ENCODE data around the gene HSPA2. TPM values are rescaled to one million over a fixed set of nuclear protein-coding genes. Genes with fewer than 3 reads are reported as not detected.
"Not testable (repeated sequence)": the region's sequence is repeated elsewhere in the genome, so short reads cannot be mapped to it uniquely, and the experiment has no call there.

HSPA2 gene
- total and polyA plus RNA-seq, 5 experiments from 2014 or later, result 0.30 to 2.3 (median 1.8) TPM; not detected in 1

DNA sequence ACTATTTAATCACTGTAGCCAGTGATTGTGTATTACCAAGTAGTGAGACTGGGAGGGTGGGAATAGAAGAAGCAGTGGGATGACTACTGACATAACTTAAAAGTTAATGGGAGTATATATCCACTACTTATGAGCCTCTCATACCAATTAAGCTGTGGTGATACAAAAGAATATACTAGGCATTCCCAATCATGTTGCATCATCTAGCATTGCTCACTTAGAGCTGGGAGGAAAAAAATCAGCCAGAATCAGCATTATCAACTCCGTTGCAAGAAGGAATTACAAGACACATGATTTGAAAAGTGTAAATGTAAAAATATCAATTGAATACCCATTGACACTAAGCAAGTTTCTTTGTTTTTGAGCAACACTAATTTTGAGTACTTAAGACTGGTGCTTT is 8.5 kb downstream of the HSPA2 start:
- POLR2A ChIA-PET, result interaction anchor here (1.4 kb wide), 1 partner anchor 8 kb away, joined by 5 read pairs; the partner anchor contains the start of gene HSPA2
- Mint-ChIP-seq H3K36me3 (no peaks in the 10 kb centered on the region), H3K27me3 (peaks cover 0 to 15% (median 0%) of the 10 kb centered on the region in 5 donors), H3K4me3 (peak overlapping the region; percentile 41 to 84 (median 70)), H3K9me3 (no peaks in the 10 kb centered on the region), H3K27ac (no peak overlapping the region), H3K4me1 (peaks cover 6 to 15% (median 13%) of the 10 kb centered on the region in 4 donors)
- ATAC-seq, result no peak
- no peak for DNase-seq

DNA sequence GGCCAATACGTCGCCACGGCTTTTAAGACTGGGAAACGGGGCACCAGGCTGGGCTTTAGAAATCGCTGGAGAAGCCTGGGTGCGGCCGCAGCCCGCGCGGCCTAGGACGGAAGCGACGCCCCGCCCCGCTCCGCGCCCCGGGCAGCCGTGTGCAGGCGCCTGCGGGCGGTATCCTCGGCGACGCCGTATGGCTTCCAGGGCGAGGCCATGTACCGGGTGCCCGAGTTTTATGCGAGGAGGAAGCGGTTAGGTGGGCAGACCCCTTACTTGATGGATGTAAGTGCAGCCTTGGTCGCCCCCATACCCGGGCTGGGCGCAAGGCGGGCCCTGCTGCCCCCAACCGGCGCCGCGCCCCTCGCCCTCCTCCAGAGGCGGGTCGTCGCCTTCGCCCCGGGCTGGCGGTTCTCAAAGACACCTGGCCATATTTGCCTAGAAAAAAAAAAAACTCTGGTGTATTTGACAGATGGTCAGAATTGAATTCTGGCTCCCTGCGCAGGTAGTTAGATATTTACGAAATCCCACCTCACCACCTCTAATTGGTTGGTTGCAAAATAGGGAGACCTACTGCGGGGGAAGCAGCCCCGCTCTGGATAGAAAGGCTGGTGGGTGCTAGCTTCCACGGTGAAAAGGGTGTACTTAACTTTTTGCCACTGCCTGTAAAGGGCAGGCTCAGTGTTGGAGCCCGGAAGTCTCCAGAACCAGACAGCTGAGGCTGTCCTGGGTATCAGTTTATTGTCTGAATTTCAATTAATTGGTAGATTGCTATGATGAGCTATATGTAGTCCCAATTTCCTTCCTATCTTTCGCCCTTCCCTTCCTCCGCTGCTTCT is 9.5 kb downstream of the HSPA2 start, which contains the start of gene PPP1R36:
TSS of gene PPP1R36 (plus strand) at position 171 of the 830 bp plus-strand sequence. CDS start at position 208, 37 bp downstream.
- Mint-ChIP-seq H3K9me3 (no peaks in the 10 kb centered on the region), H3K4me1 (peaks cover 6 to 15% (median 13%) of the 10 kb centered on the region in 4 donors), H3K27ac (peak within 1 kb of the TSS in 7 of 10 donors; percentile 1 to 78 (median 58)), H3K36me3 (no peaks in the 10 kb centered on the region), H3K4me3 (peak within 1 kb of the TSS; percentile 57 to 87 (median 82)), H3K27me3 (peaks cover 0 to 13% (median 0%) of the 10 kb centered on the region in 5 donors)
- ATAC-seq (peak; percentile 95 to 97), DNase-seq (peak in 9 of 10 donors; percentile 8 to 70 (median 35))
- POLR2A ChIA-PET, result interaction anchor here (0.5 to 1.4 kb wide), 4 partner anchors 9 to 106 kb away, joined by 3 to 16 read pairs (median 4); partner anchors contain the start of gene HSPA2

DNA sequence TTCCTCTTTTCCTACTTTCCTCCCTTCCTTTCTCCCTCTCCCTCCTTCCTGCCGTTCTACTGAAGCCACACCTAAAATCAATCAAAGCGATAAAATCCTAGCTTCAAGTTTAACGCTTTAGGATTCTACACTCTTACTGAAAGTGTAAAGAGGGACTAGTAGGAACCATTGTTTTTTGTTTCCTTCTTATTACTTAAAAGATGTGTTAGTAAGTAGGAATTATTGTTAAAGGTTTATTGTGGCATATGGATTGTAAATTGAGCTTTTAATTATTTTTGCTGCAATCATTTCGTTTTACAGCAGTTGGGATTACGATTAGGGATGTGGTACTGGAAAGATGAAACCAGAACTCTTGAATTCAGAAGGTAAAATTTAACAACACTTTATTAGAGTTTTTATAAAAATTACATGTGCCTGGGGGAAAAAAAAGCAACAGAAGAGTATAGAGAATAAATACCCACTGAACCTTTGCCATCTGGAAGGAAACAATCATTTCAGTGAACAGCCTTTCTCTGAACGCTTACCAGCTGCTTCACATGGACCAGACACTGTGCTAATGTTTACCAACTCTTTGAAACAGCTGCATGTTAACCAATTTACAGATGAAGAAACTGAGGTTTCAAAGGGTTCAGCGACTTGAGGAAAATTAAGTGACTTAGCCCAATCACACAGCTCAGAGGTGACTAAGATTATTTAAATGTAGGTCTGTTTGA is 10.2 kb downstream of the HSPA2 start:
- no peaks in the 10 kb centered on the region for H3K9me3 Mint-ChIP-seq
- POLR2A ChIA-PET, result interaction anchor here (0.6 to 1.4 kb wide), 3 partner anchors 10 to 60 kb away, joined by 4 to 16 read pairs (median 4); partner anchors contain the start of gene HSPA2
- H3K36me3 Mint-ChIP-seq, result no peaks in the 10 kb centered on the region
- H3K27ac Mint-ChIP-seq, result peak overlapping the region in 6 of 10 donors; percentile 1 to 78 (median 48)
- peaks cover 0 to 15% (median 0%) of the 10 kb centered on the region in 5 donors for H3K27me3 Mint-ChIP-seq
- H3K4me1 Mint-ChIP-seq, result peaks cover 6 to 15% (median 13%) of the 10 kb centered on the region in 4 donors
- no peak for ATAC-seq
- DNase-seq, result no peak
- peak overlapping the region; percentile 57 to 87 (median 82) for H3K4me3 Mint-ChIP-seq

GRCh38 chr14:64554556-64554955 is 14.0 kb downstream of the HSPA2 start:
- ATAC-seq (no peak), DNase-seq (no peak)
- Mint-ChIP-seq H3K27me3 (peaks cover 0 to 10% (median 0%) of the 10 kb centered on the region in 5 donors), H3K27ac (peak overlapping the region in 1 of 10 donors; percentile 1), H3K4me3 (no peak overlapping the region), H3K9me3 (peaks cover 0 to 2% (median 0%) of the 10 kb centered on the region in 9 donors), H3K4me1 (peaks cover 3 to 9% (median 6%) of the 10 kb centered on the region in 4 donors), H3K36me3 (no peaks in the 10 kb centered on the region)
- POLR2A ChIA-PET, result no interaction called here

DNA sequence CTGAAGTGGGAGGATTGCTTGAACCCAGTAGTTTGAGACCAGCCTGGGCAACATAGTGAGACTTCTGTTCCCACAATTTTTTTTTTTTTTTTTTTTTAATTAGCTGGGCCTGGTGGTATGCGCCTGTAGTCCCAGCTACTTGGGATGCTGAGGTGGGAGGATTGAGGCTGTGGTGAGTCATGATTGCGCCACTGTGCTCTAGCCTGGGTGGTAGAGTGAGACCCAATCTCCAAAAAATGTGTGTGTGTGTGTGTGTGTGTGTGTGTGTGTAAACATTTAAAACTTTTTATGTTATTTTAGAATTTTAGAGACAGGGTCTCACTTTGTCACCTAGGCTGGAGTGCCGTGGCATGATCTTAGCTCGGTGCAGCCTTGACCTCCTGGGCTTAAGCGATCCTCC is 16.0 kb downstream of the HSPA2 start:
- POLR2A ChIA-PET, result no interaction called here
- Mint-ChIP-seq H3K27me3 (peaks cover 0 to 4% (median 0%) of the 10 kb centered on the region in 5 donors), H3K27ac (no peak overlapping the region), H3K4me1 (peaks cover 0 to 9% (median 6%) of the 10 kb centered on the region in 4 donors), H3K9me3 (peaks cover 0 to 2% (median 0%) of the 10 kb centered on the region in 9 donors), H3K36me3 (no peaks in the 10 kb centered on the region), H3K4me3 (no peak overlapping the region)
- DNase-seq (no peak), ATAC-seq (no peak)

DNA sequence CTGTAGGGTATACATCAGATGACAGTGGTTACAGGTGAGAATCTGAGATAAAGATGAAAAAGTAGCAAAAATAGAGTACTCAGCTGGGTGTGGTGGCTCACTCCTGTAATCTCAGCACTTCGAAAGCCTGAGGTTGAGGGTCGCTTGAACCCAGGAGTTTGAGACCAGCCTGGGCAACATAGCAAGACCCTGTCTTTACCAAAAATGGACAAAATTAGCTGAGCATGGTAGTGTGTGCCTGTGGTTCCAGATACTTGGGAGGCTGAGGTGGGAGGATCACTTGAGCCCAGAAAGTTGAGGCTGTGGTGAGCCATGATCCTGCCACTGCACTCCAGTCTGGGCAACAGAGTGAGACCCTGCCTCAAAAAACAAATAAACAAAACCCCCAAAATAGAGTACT is 17.7 kb downstream of the HSPA2 start:
- H3K4me3 Mint-ChIP-seq, H3K27ac Mint-ChIP-seq, H3K36me3 Mint-ChIP-seq, DNase-seq, ATAC-seq, H3K9me3 Mint-ChIP-seq, H3K27me3 Mint-ChIP-seq, POLR2A ChIA-PET: not testable (repeated sequence)
- peaks cover 0 to 13% (median 8%) of the 10 kb centered on the region in 4 donors for H3K4me1 Mint-ChIP-seq

DNA sequence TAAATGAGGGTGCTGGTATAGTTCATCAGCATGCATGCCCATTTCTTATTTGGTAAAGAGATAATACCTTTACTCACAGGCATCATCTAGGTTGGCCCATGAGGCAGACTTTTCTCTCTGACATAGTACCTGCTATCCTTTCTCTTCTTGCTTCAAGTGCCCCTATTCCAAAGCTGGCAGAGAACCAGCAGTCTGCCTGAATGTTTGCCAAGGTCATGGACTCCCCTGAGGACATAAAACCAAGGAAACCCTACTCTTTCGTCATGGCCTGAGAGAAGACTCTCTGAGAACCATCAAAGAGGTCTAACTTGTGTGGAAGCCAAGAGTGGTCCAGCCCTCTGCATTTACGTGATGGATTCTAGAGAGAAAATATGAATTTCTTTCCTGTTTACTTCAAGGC is 21.1 kb downstream of the HSPA2 start:
- ATAC-seq (no peak), DNase-seq (no peak)
- POLR2A ChIA-PET, result no interaction called here
- Mint-ChIP-seq H3K27ac (no peak overlapping the region), H3K27me3 (peaks cover 0 to 3% (median 0%) of the 10 kb centered on the region in 5 donors), H3K36me3 (no peaks in the 10 kb centered on the region), H3K4me1 (peaks cover 0 to 13% (median 8%) of the 10 kb centered on the region in 4 donors), H3K4me3 (no peak overlapping the region), H3K9me3 (peaks cover 0 to 2% (median 0%) of the 10 kb centered on the region in 9 donors)

DNA sequence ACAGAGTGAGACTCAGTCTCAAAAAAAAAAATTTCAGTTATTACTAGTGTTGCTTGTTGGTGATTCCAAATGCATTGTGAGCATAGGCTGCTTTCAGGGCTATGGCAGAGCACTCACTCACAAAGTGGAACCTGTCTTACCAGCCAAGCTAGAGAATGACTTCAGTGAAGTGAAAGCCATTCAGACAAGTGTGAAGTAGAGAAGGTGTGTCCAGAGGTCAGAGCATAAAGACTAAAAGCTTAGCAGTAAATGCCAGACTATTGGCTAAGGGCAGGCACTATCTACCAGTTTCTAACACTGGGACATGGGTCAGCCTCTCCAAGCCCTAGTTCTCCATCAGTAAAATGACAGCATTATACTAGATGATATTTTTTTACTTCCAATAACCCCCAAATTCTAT is 21.9 kb downstream of the HSPA2 start:
- Mint-ChIP-seq H3K4me3 (no peak overlapping the region), H3K36me3 (no peaks in the 10 kb centered on the region), H3K9me3 (peaks cover 0 to 2% (median 0%) of the 10 kb centered on the region in 9 donors), H3K4me1 (peaks cover 0 to 13% (median 8%) of the 10 kb centered on the region in 4 donors), H3K27me3 (peaks cover 0 to 4% (median 0%) of the 10 kb centered on the region in 5 donors), H3K27ac (no peak overlapping the region)
- no peak for DNase-seq
- POLR2A ChIA-PET, result no interaction called here
- no peak for ATAC-seq

DNA sequence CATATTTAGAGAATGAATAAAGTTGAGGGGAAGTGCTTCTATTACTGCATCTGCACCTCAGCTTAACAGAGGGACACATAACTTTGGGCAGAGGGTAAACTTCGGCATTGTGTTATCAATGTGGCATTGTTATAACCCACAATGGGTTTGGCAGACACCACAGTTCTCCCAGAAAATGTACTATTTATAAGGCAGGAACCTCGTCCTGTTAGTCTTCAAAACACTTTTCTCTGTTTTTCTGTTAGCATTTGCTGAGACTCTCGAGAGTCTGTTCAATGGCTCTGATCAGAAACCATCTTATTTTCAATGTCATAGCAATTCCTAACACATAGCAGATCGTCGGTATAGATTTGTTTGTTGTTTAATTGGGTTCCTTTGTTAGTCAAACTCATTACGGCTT is 23.2 kb downstream of the HSPA2 start:
- H3K9me3 Mint-ChIP-seq, result no peaks in the 10 kb centered on the region
- peaks cover 0 to 13% (median 8%) of the 10 kb centered on the region in 4 donors for H3K4me1 Mint-ChIP-seq
- no peak overlapping the region for H3K27ac Mint-ChIP-seq
- no peak for ATAC-seq
- H3K27me3 Mint-ChIP-seq, result peaks cover 0 to 4% (median 0%) of the 10 kb centered on the region in 5 donors
- H3K4me3 Mint-ChIP-seq, result no peak overlapping the region
- POLR2A ChIA-PET, result no interaction called here
- no peaks in the 10 kb centered on the region for H3K36me3 Mint-ChIP-seq
- DNase-seq, result no peak

DNA sequence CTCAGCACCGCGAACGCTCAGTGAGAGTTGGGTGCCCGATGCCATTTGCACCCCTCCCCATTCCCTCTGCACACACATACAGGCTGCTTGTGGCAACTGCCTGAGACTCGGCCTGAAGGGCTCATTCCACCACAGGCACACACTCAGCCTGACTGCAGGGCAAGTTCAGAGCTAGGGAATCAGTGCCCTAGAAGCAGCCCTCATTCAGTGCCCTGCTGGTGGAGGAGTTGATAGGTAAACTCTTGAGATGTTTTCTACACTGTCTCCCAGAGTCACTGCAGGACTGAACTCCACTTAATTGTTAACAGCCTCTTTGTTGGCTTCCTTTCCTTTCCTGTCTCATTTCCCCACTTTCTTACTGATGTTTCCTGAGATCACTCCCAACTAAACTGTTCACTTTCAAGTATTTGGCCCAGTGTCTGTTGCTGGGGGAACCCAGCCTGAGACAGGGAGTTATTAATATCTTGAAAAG is 26.1 kb downstream of the HSPA2 start:
- Mint-ChIP-seq H3K9me3 (no peaks in the 10 kb centered on the region), H3K27me3 (peaks cover 0 to 4% (median 0%) of the 10 kb centered on the region in 5 donors), H3K36me3 (no peaks in the 10 kb centered on the region), H3K27ac (no peak overlapping the region), H3K4me3 (no peak overlapping the region), H3K4me1 (peaks cover 0 to 2% (median 1%) of the 10 kb centered on the region in 4 donors)
- no peak for DNase-seq
- ATAC-seq, result no peak
- POLR2A ChIA-PET, result no interaction called here

DNA sequence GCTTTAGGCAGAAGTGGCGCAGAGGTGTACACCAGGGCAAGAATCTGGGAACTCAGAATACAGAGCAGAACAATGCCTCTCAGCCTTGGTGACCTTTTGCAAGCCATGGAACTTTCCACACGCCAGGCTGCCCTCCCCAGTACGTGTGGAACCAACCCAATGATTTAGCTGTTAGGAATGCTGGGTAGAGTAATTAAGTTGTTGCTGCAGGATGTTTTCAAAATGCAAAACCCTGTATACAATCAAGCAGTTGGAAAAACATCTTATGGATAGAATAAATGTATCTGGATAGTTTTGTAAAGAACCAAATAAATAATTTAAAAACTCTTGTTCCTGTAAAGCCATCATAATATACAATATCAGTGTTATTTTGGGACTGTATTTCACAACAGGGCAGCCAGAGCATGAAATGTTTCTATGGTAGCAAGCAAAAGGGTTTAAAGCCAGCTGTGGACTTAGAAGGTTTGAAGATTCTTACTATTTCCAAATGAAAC is 28.6 kb downstream of the HSPA2 start:
- ATAC-seq (no peak), DNase-seq (no peak)
- POLR2A ChIA-PET, result interaction anchor here (0.5 to 0.7 kb wide), 2 partner anchors 62 to 822 kb away, joined by 3 read pairs; no protein-coding TSS in a partner anchor
- H3K4me1 Mint-ChIP-seq, result no peaks in the 10 kb centered on the region
- peaks cover 0 to 3% (median 0%) of the 10 kb centered on the region in 5 donors for H3K27me3 Mint-ChIP-seq
- H3K4me3 Mint-ChIP-seq, result no peak overlapping the region
- no peaks in the 10 kb centered on the region for H3K36me3 Mint-ChIP-seq
- H3K27ac Mint-ChIP-seq, result no peak overlapping the region
- no peaks in the 10 kb centered on the region for H3K9me3 Mint-ChIP-seq

DNA sequence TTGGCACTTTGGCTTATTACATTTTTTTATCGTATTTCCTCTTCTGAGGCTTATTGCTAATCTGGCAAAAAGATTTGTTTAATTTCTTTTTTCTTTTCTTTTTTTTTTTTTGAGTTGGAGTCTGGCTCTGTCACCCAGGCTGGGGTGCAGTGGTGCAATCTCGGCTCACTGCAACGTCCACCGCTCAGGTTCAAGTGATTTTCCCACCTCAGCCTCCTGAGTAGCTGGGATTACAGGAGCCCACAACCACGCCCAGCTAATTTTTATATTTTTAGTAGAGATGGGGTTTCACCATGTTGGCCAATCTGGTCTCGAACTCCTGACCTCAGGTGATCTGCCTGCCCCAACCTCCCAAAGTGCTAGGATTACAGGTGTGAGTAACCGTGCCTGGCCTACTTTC is 29.1 kb downstream of the HSPA2 start:
- POLR2A ChIA-PET, result interaction anchor here (0.5 to 0.7 kb wide), 3 partner anchors 43 to 822 kb away, joined by 3 to 4 read pairs (median 3); no protein-coding TSS in a partner anchor
- not testable (repeated sequence) for H3K36me3 Mint-ChIP-seq, H3K4me3 Mint-ChIP-seq, ATAC-seq, H3K27ac Mint-ChIP-seq, H3K27me3 Mint-ChIP-seq, H3K4me1 Mint-ChIP-seq, H3K9me3 Mint-ChIP-seq, DNase-seq
